ENCODE data around the gene MAP1B.

MAP1B gene

GRCh38 chr5:72194846-72195245, 87.6 kb downstream of the MAP1B start:
- DNase-seq (ENCODE audit: low spot score), result no peak

- no peak for DNase-seq (ENCODE audit: low spot score)
Observed at GRCh38 chr5:72195581-72195980, 88.3 kb downstream of the MAP1B start.

- no peak for DNase-seq (ENCODE audit: low spot score)
Observed at GRCh38 chr5:72197393-72197792, 90.1 kb downstream of the MAP1B start.

GRCh38 chr5:72199681-72200080, 92.4 kb downstream of the MAP1B start:
- DNase-seq (ENCODE audit: low spot score), result no peak

- no peak for DNase-seq (ENCODE audit: low spot score)
Observed at GRCh38 chr5:72202331-72202825, 95.1 kb downstream of the MAP1B start.

GRCh38 chr5:72203251-72203845, 96.1 kb downstream of the MAP1B start:
- no peak for DNase-seq (ENCODE audit: low spot score)

- no peak for DNase-seq (ENCODE audit: low spot score)
Observed at GRCh38 chr5:72204946-72205345, 97.7 kb downstream of the MAP1B start.

- DNase-seq (ENCODE audit: low spot score), result no peak
Observed at GRCh38 chr5:72205431-72206009, 98.2 kb downstream of the MAP1B start.

GRCh38 chr5:72206160-72206559, 98.9 kb downstream of the MAP1B start:
- DNase-seq (ENCODE audit: low spot score), result no peak

GRCh38 chr5:72206994-72207393, 99.7 kb downstream of the MAP1B start:
- no peak for DNase-seq (ENCODE audit: low spot score)

- DNase-seq (ENCODE audit: low spot score), result no peak
Observed at GRCh38 chr5:72208324-72208926, 101.2 kb downstream of the MAP1B start.

- DNase-seq (ENCODE audit: low spot score), result no peak
Observed at GRCh38 chr5:72209147-72210115, 102.2 kb downstream of the MAP1B start.

GRCh38 chr5:72210888-72211678, 103.8 kb downstream of the MAP1B start:
- DNase-seq (ENCODE audit: low spot score), result no peak

- no peak for DNase-seq (ENCODE audit: low spot score)
Observed at GRCh38 chr5:72212171-72212570, 104.9 kb downstream of the MAP1B start.

- no peak for DNase-seq (ENCODE audit: low spot score)
Observed at GRCh38 chr5:72213482-72213881, 106.2 kb downstream of the MAP1B start.

GRCh38 chr5:72214168-72214567, 106.9 kb downstream of the MAP1B start:
- DNase-seq (ENCODE audit: low spot score), result no peak

- DNase-seq (ENCODE audit: low spot score), result no peak
Observed at GRCh38 chr5:72216756-72217155, 109.5 kb downstream of the MAP1B start.

- no peak for DNase-seq (ENCODE audit: low spot score)
Observed at GRCh38 chr5:72221099-72221498, 113.8 kb downstream of the MAP1B start.

GRCh38 chr5:72221541-72221940, 114.3 kb downstream of the MAP1B start:
- no peak for DNase-seq (ENCODE audit: low spot score)

GRCh38 chr5:72222521-72222920, 115.2 kb downstream of the MAP1B start:
- DNase-seq (ENCODE audit: low spot score), result no peak

GRCh38 chr5:72223371-72223770, 116.1 kb downstream of the MAP1B start:
- no peak for DNase-seq (ENCODE audit: low spot score)
